IMR-90 (cell line): Measurements from ENCODE around the gene TLR9. TPM values are rescaled to one million over a fixed set of nuclear protein-coding genes. Genes with fewer than 3 reads are reported as not detected.
A peak's percentile ranks its signal among the peaks of the same experiment; 100 is the strongest.

Source experiments
- ATAC-seq: fragments of 200-7000 bp; cut with Tn5 transposase; 2 replicates; pipeline ENCODE4 v1.9.1; 2020; ENCODE audit warnings: low read depth, mild to moderate bottlenecking, moderate library complexity
- BruUV-seq: library from RNA; stranded (reverse); fragments of 400-500 nt; replicated peaks from 2 replicates; lab custom pipeline; 2021; lab: Mats Ljungman, UMichigan
- CTCF ChIA-PET: fragments of 300-600 bp; formaldehyde crosslinking; extraction: SDS; loops from one replicate; lab custom pipeline; 2021; ENCODE audit warnings: antibody characterized with exemption; lab: Yijun Ruan, JAX
- POLR2A ChIA-PET: fragments of 300-600 bp; sonication (Branson Sonifier 250); formaldehyde crosslinking; loops from one replicate; lab custom pipeline; 2022; ENCODE audit warnings: antibody characterized with exemption; ENCODE audit not compliant: unreplicated experiment; lab: Charles Lee
- DNase-seq: peaks from one replicate; pipeline ENCODE4 v3.0.0; 2013
- H2AFZ ChIP-seq: replicated peaks from 2 replicates; pipeline ENCODE3; 2013; ENCODE audit warnings: low read length, mild to moderate bottlenecking; ENCODE audit not compliant: poor library complexity
- H2AK5ac ChIP-seq: 2 replicates; pipeline ENCODE4 v1.6.1; 2013; ENCODE audit warnings: low read depth, low read length, inconsistent platforms
- H2AK9ac ChIP-seq: replicated peaks from 2 replicates; pipeline ENCODE3; 2013; ENCODE audit warnings: mild to moderate bottlenecking, low read depth, low read length, moderate library complexity; ENCODE audit not compliant: poor library complexity
- H2BK120ac ChIP-seq: 2 replicates; pipeline ENCODE4 v1.6.1; 2013; ENCODE audit warnings: low read depth, low read length, inconsistent platforms
- H2BK15ac ChIP-seq: 3 replicates; pipeline ENCODE4 v1.6.1; 2013; ENCODE audit warnings: low read depth, low read length, inconsistent platforms
- H2BK20ac ChIP-seq: 2 replicates; pipeline ENCODE4 v1.6.1; 2013; ENCODE audit warnings: low read depth, mild to moderate bottlenecking, inconsistent platforms, low read length, moderate library complexity
- H2BK5ac ChIP-seq: 2 replicates; pipeline ENCODE4 v1.6.1; 2013; ENCODE audit warnings: mild to moderate bottlenecking, low read depth, low read length, inconsistent platforms; ENCODE audit not compliant: poor library complexity, severe bottlenecking
- H3K14ac ChIP-seq: replicated peaks from 2 replicates; pipeline ENCODE4 v1.6.1; 2013; ENCODE audit warnings: low read depth, low read length, inconsistent platforms
- H3K18ac ChIP-seq: 2 replicates; pipeline ENCODE4 v1.6.1; 2013; ENCODE audit warnings: low read depth, low read length, control low read depth
- H3K23ac ChIP-seq: 2 replicates; pipeline ENCODE4 v1.6.1; 2013; ENCODE audit warnings: low read depth, low read length, inconsistent platforms
- H3K27ac ChIP-seq: 2 replicates; pipeline ENCODE4 v1.5.1; 2013; ENCODE audit warnings: mild to moderate bottlenecking, control low read depth, low read length; ENCODE audit not compliant: insufficient read depth
- H3K27me3 ChIP-seq: 2 replicates; pipeline ENCODE4 v1.6.1; 2013; ENCODE audit warnings: low read length; ENCODE audit not compliant: control insufficient read depth, insufficient read depth
- H3K36me3 ChIP-seq: 2 replicates; pipeline ENCODE4 v1.6.1; 2013; ENCODE audit warnings: low read length, mixed read lengths; ENCODE audit not compliant: control insufficient read depth, insufficient read depth
- H3K4ac ChIP-seq: 2 replicates; pipeline ENCODE4 v1.6.1; 2013; ENCODE audit warnings: low read depth, low read length, inconsistent platforms
- H3K4me1 ChIP-seq: 2 replicates; pipeline ENCODE4 v1.6.1; 2013; ENCODE audit warnings: low read length, mixed read lengths; ENCODE audit not compliant: control insufficient read depth, insufficient read depth
- H3K4me2 ChIP-seq: 2 replicates; pipeline ENCODE4 v1.6.1; 2013; ENCODE audit warnings: low read depth, mild to moderate bottlenecking, control low read depth, low read length, moderate library complexity
- H3K4me3 ChIP-seq: 2 replicates; pipeline ENCODE4 v1.5.1; 2013; ENCODE audit warnings: low read depth, mild to moderate bottlenecking, control low read depth, low read length, moderate library complexity; ENCODE audit not compliant: insufficient read depth
- H3K56ac ChIP-seq: 2 replicates; pipeline ENCODE4 v1.6.1; 2013; ENCODE audit warnings: low read length, inconsistent platforms; ENCODE audit not compliant: insufficient read depth; ENCODE audit errors: extremely low read depth
- H3K79me1 ChIP-seq, 2 experiments: 2 replicates each; pipeline ENCODE4 v1.6.1; 2013; ENCODE audit warnings: low read length in 2 of 2, inconsistent platforms in 1 of 2, low read depth in 1 of 2
- H3K9ac ChIP-seq: 2 replicates; pipeline ENCODE4 v1.6.1; 2013; ENCODE audit warnings: low read depth, low read length, control low read depth
- H3K9me1 ChIP-seq: 2 replicates; pipeline ENCODE4 v1.6.1; 2013; ENCODE audit warnings: low read length, inconsistent platforms; ENCODE audit not compliant: insufficient read depth
- H3K9me3 ChIP-seq: 2 replicates; pipeline ENCODE4 v1.6.1; 2013; ENCODE audit warnings: low read length; ENCODE audit not compliant: control insufficient read depth, insufficient read depth
- H4K20me1 ChIP-seq: 2 replicates; pipeline ENCODE4 v1.6.1; 2013; ENCODE audit warnings: low read length, inconsistent platforms; ENCODE audit not compliant: insufficient read depth
- H4K5ac ChIP-seq: 2 replicates; pipeline ENCODE4 v1.6.1; 2013; ENCODE audit warnings: mild to moderate bottlenecking, low read depth, low read length, control low read depth
- H4K8ac ChIP-seq, 2 experiments: 2 replicates each; pipeline ENCODE4 v1.6.1; 2013; ENCODE audit warnings: low read depth in 2 of 2, low read length in 2 of 2, control low read depth in 1 of 2, inconsistent platforms in 1 of 2
- H4K91ac ChIP-seq: 2 replicates; pipeline ENCODE4 v1.6.1; 2013; ENCODE audit warnings: low read depth, low read length, inconsistent platforms; ENCODE audit not compliant: insufficient read depth
- BHLHE40 ChIP-seq: fragments of 150-350 bp; IDR thresholded peaks from 2 replicates; pipeline ENCODE4 v1.6.1; 2016; ENCODE audit warnings: mild to moderate bottlenecking, low read depth, low read length
- CEBPB ChIP-seq: IDR thresholded peaks from 2 replicates; pipeline ENCODE4 v1.6.1; 2012; ENCODE audit warnings: low read depth, low read length, improper control_type of control experiment
- CHD1 ChIP-seq: IDR thresholded peaks from 2 replicates; pipeline ENCODE4 v1.6.1; 2012; ENCODE audit warnings: low read depth, low read length, improper control_type of control experiment
- ELK1 ChIP-seq: fragments of 150-350 bp; IDR thresholded peaks from 2 replicates; pipeline ENCODE4 v1.6.1; 2016; ENCODE audit warnings: low read depth, mild to moderate bottlenecking, low read length, moderate library complexity, borderline replicate concordance
- FOS ChIP-seq: fragments of 150-350 bp; IDR thresholded peaks from 2 replicates; pipeline ENCODE4 v1.6.1; 2016; ENCODE audit warnings: low read depth, low read length
- MAFK ChIP-seq: IDR thresholded peaks from 2 replicates; pipeline ENCODE4 v1.6.1; 2012; ENCODE audit warnings: low read depth, low read length, improper control_type of control experiment
- MAZ ChIP-seq: IDR thresholded peaks from 2 replicates; pipeline ENCODE4 v1.6.1; 2012; ENCODE audit warnings: low read depth, mild to moderate bottlenecking, low read length, improper control_type of control experiment, moderate library complexity, borderline replicate concordance
- MXI1 ChIP-seq: IDR thresholded peaks from 2 replicates; pipeline ENCODE4 v1.6.1; 2012; ENCODE audit warnings: low read depth, mild to moderate bottlenecking, low read length, moderate library complexity, borderline replicate concordance
- NFE2L2 ChIP-seq: fragments of 150-350 bp; IDR thresholded peaks from 2 replicates; pipeline ENCODE4 v1.6.1; 2016; ENCODE audit warnings: low read depth, mild to moderate bottlenecking, low read length
- RAD21 ChIP-seq: IDR thresholded peaks from 2 replicates; pipeline ENCODE4 v1.6.1; 2012; ENCODE audit warnings: low read length, improper control_type of control experiment
- RCOR1 ChIP-seq: IDR thresholded peaks from 2 replicates; pipeline ENCODE4 v1.6.1; 2012; ENCODE audit warnings: mild to moderate bottlenecking, low read length, improper control_type of control experiment; ENCODE audit not compliant: insufficient replicate concordance
- WGBS, 2 experiments: methylation state at CpG; one replicate each; pipeline versions ENCODE4 v1.1.5 to v1.1.7; 2013; ENCODE audit warnings: missing lambda C conversion rate in 2 of 2; ENCODE audit not compliant: insufficient read length in 1 of 2; ENCODE audit errors: extremely low coverage in 2 of 2; 5-methylcytosine and 5-hydroxymethylcytosine counted together
- dilution Hi-C: fragments of 300-500 bp; cut with HindIII; formaldehyde crosslinking; loops from one replicate; pipeline ENCODE4 v1.14.3; 2018; ENCODE audit warnings: low sequenced_read_pairs; ENCODE audit not compliant: unreplicated experiment
- in situ Hi-C: fragments of 300-500 bp; cut with MboI; formaldehyde crosslinking; loops from 3 replicates; pipeline ENCODE4 v1.14.3; 2019; ENCODE audit warnings: low sequenced_read_pairs, inconsistent platforms, mixed read lengths
- intact Hi-C: fragments of 100-400 bp; cut with micrococcal nuclease; formaldehyde crosslinking; loops from 2 replicates; pipeline ENCODE4 v1.10.0; 2022
- polyA plus RNA-seq, 3 experiments: library from polyadenylated mRNA; depleted of rRNA; stranded (reverse); fragments of >200 nt; gene quantifications; 2 replicates each; pipeline ENCODE4 v1.2.3, GENCODE V29; 2012; ENCODE audit warnings: low replicate concordance in 1 of 3
- total RNA-seq: library from RNA; depleted of rRNA; stranded (reverse); fragments of >200 nt; gene quantifications from 2 replicates; pipeline ENCODE4 v1.2.3, GENCODE V29; 2012
- TF ChIP-seq, protein P1 (sequence below): conservative IDR thresholded peaks from 2 replicates; pipeline ENCODE4 v1.5.1; 2012; ENCODE audit warnings: mild to moderate bottlenecking, low read depth, low read length, improper control_type of control experiment

The TLR9 gene
- total and polyA plus RNA-seq, 2 of the 4 experiments (the other 2 are of a cell fraction), result not detected

DNA sequence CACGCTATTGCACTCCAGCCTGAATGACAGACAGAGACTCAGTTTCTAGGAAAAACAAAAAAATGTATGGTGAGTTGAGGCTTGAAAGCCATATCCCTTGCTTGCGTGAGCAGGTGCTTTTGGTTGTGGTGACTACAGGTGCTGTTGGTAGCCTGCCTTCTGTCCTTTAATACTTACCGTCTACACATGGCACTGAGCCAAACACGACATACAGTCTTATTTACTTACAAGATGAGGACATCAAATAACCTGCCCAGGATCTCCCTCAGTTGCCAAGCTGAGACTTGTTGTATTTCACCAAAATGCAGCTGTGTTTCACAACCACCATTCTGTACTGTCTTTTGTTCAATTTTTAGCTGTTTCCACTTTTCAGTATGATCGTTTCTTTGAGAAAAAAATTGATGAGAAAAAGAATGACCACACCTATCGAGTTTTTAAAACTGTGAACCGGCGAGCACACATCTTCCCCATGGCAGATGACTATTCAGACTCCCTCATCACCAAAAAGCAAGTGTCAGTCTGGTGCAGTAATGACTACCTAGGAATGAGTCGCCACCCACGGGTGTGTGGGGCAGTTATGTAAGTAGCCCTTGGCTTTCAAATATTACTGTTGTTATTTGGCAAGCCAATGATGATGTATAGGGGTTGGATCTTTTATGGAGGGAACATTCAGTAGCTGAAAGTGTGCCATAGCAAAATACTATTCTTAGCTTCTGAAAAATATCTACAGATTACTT is 20.9 kb downstream of the TLR9 start:
- Histone ChIP-seq H2BK20ac (no peak overlapping the region), H2BK15ac (no peak overlapping the region), H3K56ac (no peak overlapping the region), H4K5ac (no peak overlapping the region), H3K4ac (no peak overlapping the region), H3K36me3 (peaks cover 62% of the 10 kb centered on the region), H4K8ac (no peak overlapping the region), H3K27me3 (no peaks in the 10 kb centered on the region), H3K4me2 (no peak overlapping the region), H2AK9ac (no peak overlapping the region), H3K18ac (no peak overlapping the region), H4K91ac (no peak overlapping the region), H2BK120ac (no peak overlapping the region), H3K14ac (no peak overlapping the region), H2AK5ac (no peak overlapping the region), H3K4me3 (no peak overlapping the region), H3K9me3 (no peaks in the 10 kb centered on the region), H3K4me1 (no peaks in the 10 kb centered on the region), H3K9me1 (peaks cover 7% of the 10 kb centered on the region; the same call in 1 of the 2 replicates), H3K27ac (no peak overlapping the region), H3K23ac (no peak overlapping the region), H4K20me1 (peaks cover 5% of the 10 kb centered on the region; the same call in 1 of the 2 replicates), H2BK5ac (no peak overlapping the region), H3K79me1 (peaks cover 22 to 50% of the 10 kb centered on the region in 2 experiments), H3K9ac (no peak overlapping the region), H2AFZ (no peak overlapping the region)
- no TSS peak for BruUV-seq
- CTCF ChIA-PET, result interaction anchor here (0.6 kb wide), 1 partner anchor 692 kb away, joined by 3 read pairs; no protein-coding TSS in a partner anchor
- dilution Hi-C loops (no loop called here), intact Hi-C loops (no loop called here), in situ Hi-C loops (no loop called here)
- ATAC-seq, result no peak
- 100% methylated on average over 1 of the region's 10 CpGs; no CpG with 5 or more reads in 1 of the 2 experiments for WGBS, 2 experiments
- no peak for TF ChIP-seq MAFK
- TF ChIP-seq FOS, result no peak
- TF ChIP-seq, protein P1, sequence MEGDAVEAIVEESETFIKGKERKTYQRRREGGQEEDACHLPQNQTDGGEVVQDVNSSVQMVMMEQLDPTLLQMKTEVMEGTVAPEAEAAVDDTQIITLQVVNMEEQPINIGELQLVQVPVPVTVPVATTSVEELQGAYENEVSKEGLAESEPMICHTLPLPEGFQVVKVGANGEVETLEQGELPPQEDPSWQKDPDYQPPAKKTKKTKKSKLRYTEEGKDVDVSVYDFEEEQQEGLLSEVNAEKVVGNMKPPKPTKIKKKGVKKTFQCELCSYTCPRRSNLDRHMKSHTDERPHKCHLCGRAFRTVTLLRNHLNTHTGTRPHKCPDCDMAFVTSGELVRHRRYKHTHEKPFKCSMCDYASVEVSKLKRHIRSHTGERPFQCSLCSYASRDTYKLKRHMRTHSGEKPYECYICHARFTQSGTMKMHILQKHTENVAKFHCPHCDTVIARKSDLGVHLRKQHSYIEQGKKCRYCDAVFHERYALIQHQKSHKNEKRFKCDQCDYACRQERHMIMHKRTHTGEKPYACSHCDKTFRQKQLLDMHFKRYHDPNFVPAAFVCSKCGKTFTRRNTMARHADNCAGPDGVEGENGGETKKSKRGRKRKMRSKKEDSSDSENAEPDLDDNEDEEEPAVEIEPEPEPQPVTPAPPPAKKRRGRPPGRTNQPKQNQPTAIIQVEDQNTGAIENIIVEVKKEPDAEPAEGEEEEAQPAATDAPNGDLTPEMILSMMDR, result no peak
- no peak for TF ChIP-seq ELK1
- TF ChIP-seq RCOR1, result no peak
- no peak for TF ChIP-seq NFE2L2
- no peak for TF ChIP-seq BHLHE40
- TF ChIP-seq CHD1, result no peak
- TF ChIP-seq MXI1, result no peak
- no peak for TF ChIP-seq RAD21
- TF ChIP-seq CEBPB, result no peak
- TF ChIP-seq MAZ, result no peak
- POLR2A ChIA-PET, result interaction anchor here (0.6 kb wide), 1 partner anchor 83 kb away, joined by 3 read pairs; no protein-coding TSS in a partner anchor
- DNase-seq, result peak; percentile 18
